PFSK-1 (cell line): Measurements from ENCODE around the gene FSHR.

Experiments used
- FOXP2 ChIP-seq: optimal IDR thresholded peaks from 2 replicates; pipeline ENCODE3; 2011; ENCODE audit warnings: borderline replicate concordance, control low read depth, inconsistent platforms; ENCODE audit not compliant: insufficient read depth; ENCODE audit errors: extremely low read length, extremely low read depth
- POLR2AphosphoS5 ChIP-seq: IDR thresholded peaks from 2 replicates; pipeline ENCODE4 v1.6.1; 2012; ENCODE audit warnings: low read depth, mild to moderate bottlenecking, control low read depth, low read length, moderate library complexity
- SIN3A ChIP-seq: IDR thresholded peaks from 2 replicates; pipeline ENCODE4 v1.6.1; 2012; ENCODE audit warnings: mild to moderate bottlenecking, low read length, moderate library complexity, borderline replicate concordance; ENCODE audit not compliant: insufficient read depth
- TAF1 ChIP-seq: IDR thresholded peaks from 2 replicates; pipeline ENCODE4 v1.6.1; 2012; ENCODE audit warnings: low read length, control low read depth, borderline replicate concordance; ENCODE audit not compliant: insufficient read depth
- TF ChIP-seq, protein P1 (sequence below), 2 experiments: IDR thresholded peaks; 2 replicates each; pipeline versions ENCODE4 v1.6.1 to v1.8.0; 2011 to 2012; ENCODE audit warnings: low read depth in 2 of 2, low read length in 2 of 2, control low read depth in 1 of 2, inconsistent platforms in 1 of 2, mild to moderate bottlenecking in 1 of 2, moderate library complexity in 1 of 2; ENCODE audit not compliant: insufficient read depth in 1 of 2

Gene FSHR

DNA sequence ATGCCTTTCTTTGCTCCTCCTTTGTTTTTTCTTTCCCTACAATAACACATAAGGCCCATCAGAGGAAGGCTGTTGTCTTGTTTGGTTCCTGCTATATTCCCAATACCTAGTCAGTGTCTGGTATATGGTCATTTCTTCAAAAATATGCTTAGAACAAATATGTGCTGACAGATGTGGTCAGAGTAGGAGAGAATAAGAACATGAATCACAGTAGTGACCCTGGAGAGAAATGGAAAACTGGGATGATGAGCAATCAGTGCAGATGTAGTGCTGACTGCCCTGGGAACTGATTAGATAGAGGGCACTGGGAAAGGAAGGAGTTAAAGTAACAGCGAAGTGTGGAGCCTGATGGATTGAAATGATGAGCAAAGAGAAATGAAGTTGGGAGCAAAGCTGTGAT lies 209.4 kb downstream of the FSHR start:
- TF ChIP-seq POLR2AphosphoS5 (no peak), TAF1 (no peak), SIN3A (no peak), FOXP2 (no peak)
- TF ChIP-seq, protein P1, sequence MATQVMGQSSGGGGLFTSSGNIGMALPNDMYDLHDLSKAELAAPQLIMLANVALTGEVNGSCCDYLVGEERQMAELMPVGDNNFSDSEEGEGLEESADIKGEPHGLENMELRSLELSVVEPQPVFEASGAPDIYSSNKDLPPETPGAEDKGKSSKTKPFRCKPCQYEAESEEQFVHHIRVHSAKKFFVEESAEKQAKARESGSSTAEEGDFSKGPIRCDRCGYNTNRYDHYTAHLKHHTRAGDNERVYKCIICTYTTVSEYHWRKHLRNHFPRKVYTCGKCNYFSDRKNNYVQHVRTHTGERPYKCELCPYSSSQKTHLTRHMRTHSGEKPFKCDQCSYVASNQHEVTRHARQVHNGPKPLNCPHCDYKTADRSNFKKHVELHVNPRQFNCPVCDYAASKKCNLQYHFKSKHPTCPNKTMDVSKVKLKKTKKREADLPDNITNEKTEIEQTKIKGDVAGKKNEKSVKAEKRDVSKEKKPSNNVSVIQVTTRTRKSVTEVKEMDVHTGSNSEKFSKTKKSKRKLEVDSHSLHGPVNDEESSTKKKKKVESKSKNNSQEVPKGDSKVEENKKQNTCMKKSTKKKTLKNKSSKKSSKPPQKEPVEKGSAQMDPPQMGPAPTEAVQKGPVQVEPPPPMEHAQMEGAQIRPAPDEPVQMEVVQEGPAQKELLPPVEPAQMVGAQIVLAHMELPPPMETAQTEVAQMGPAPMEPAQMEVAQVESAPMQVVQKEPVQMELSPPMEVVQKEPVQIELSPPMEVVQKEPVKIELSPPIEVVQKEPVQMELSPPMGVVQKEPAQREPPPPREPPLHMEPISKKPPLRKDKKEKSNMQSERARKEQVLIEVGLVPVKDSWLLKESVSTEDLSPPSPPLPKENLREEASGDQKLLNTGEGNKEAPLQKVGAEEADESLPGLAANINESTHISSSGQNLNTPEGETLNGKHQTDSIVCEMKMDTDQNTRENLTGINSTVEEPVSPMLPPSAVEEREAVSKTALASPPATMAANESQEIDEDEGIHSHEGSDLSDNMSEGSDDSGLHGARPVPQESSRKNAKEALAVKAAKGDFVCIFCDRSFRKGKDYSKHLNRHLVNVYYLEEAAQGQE (IDR thresholded peaks at IDR 0.05; ENCODE audit: insufficient read depth in 1 of 2, low read depth in 2 of 2, low read length in 2 of 2) = no peak

DNA sequence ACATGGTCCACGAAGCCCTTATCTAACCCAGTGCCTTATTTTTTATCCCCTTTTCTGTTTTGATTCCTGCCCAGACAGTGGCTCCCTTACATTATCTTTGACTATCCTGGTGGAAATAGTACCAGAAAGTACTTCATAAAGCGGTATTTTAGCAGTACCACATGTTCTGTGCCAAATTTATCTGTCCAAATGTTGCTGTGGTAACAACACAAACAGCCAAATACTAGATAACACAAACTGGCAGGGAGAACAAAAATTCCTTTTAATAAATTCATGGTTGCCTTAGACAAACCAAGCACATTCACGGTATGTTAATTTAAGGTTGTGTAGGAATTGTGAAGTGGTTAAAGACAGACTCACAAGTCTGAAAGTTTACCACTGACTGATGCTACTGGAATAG lies 210.9 kb downstream of the FSHR start:
- no peak for TF ChIP-seq POLR2AphosphoS5

DNA sequence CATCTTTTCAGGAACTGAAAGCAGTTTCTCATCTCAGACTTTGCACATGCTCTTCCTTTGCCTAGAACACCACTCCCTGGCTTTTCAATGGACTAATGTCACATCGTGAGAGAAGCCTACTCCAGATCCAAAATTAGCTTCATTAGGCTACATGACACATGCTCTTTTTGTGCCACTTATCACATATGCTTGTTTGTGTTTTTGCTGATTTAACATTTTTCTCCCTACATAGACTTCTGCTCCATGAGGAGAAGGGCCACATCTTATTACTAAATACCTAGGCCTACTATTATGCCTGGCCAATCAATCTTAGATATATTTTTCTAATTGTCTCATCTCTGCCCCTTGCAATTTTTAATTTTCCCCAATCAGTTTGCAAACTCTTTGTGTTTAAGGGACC lies 212.4 kb downstream of the FSHR start:
- TF ChIP-seq, protein P1 (IDR thresholded peaks at IDR 0.05; ENCODE audit: insufficient read depth in 1 of 2, low read depth in 2 of 2, low read length in 2 of 2) = no peak
- TF ChIP-seq POLR2AphosphoS5 (no peak), FOXP2 (no peak), SIN3A (no peak), TAF1 (no peak)

DNA sequence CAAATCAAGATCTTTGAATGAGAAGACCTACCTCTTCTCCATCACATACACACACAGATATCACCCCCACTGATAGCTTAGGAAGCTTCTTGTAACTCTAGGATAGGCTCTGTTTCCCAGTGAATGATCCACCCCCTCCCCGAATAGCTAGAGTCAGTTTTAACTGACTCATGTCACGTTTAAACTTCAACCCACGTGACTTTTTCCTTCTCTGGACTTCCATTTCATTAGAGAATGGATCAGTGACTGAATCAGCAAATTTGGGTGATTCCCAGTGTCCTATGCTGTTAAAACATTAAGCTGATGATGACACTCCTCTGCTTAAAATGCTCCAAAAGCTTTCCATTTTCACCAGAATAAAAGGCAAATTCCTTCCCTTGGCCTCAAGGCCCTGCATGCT lies 212.9 kb downstream of the FSHR start:
- TF ChIP-seq, protein P1 (IDR thresholded peaks at IDR 0.05; ENCODE audit: insufficient read depth in 1 of 2, low read depth in 2 of 2, low read length in 2 of 2) = no peak
- TF ChIP-seq FOXP2 (no peak), SIN3A (no peak), TAF1 (no peak)

DNA sequence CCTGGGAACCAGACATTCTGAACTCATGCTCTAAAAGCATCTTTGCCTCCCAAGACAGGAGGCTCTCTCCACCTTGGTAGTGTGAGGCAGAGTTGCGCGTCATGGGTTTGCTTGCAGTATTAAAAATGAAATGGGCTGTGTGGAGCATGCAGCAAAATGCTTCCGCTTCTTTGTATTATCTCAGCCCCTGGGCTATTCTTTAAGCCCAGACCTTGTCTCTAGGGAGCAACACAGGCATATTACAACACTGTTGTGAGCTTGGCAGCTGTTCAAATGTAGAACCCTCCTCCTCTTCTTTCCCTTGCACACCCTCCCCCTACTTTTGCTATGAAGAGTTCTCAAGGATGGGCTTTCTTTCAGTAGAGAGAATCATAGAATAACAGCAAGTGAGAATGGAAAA lies 213.7 kb downstream of the FSHR start:
- TF ChIP-seq FOXP2 = no peak
- TF ChIP-seq TAF1 = no peak
- TF ChIP-seq POLR2AphosphoS5 = no peak
- TF ChIP-seq, protein P1 (IDR thresholded peaks at IDR 0.05; ENCODE audit: insufficient read depth in 1 of 2, low read depth in 2 of 2, low read length in 2 of 2) = no peak
- no peak for TF ChIP-seq SIN3A
